H1 (cell line): ENCODE data around the gene BCO1. TPM values are rescaled to one million over a fixed set of nuclear protein-coding genes. Genes with fewer than 3 reads are reported as not detected.

Experiments
- CTCF ChIA-PET: fragments of 300-600 bp; sonication (Branson Sonifier 250); formaldehyde crosslinking; loops from one replicate; lab custom pipeline; 2021; ENCODE audit not compliant: partially characterized antibody; lab: Charles Lee
- POLR2A ChIA-PET: fragments of 300-600 bp; sonication (Branson Sonifier 250); formaldehyde crosslinking; loops from one replicate; lab custom pipeline; 2021; ENCODE audit warnings: inconsistent platforms; ENCODE audit not compliant: partially characterized antibody; lab: Charles Lee
- DNase-seq, 2 experiments: peaks; one replicate each; pipeline versions ENCODE4 v3.0.0 to v3.0.0-alpha.2; 2010 to 2022; ENCODE audit warnings: low spot score in 2 of 2, low read depth in 1 of 2, mixed read lengths in 1 of 2
- FAIRE-seq: peaks from 2 replicates; lab custom pipeline; 2011; peaks lifted over from hg19 to GRCh38; lab: Jason Lieb, UNC
- H2AFZ ChIP-seq: 2 replicates; pipeline ENCODE4 v1.8.1; 2012; ENCODE audit warnings: low read length, inconsistent platforms
- H2AK5ac ChIP-seq: 2 replicates; pipeline ENCODE4 v1.6.1; 2013; ENCODE audit warnings: low read depth, low read length
- H2BK120ac ChIP-seq: replicated peaks from 2 replicates; pipeline ENCODE3; 2013; ENCODE audit warnings: low read depth, low read length, inconsistent platforms
- H2BK12ac ChIP-seq: 2 replicates; pipeline ENCODE4 v1.6.1; 2013; ENCODE audit warnings: low read depth, low read length
- H2BK15ac ChIP-seq: 2 replicates; pipeline ENCODE4 v1.6.1; 2013; ENCODE audit warnings: low read length
- H2BK20ac ChIP-seq: 2 replicates; pipeline ENCODE4 v1.6.1; 2013; ENCODE audit warnings: low read length
- H2BK5ac ChIP-seq: 2 replicates; pipeline ENCODE4 v1.6.1; 2013; ENCODE audit warnings: low read depth, low read length
- H3K14ac ChIP-seq: 2 replicates; pipeline ENCODE4 v1.6.1; 2013; ENCODE audit warnings: inconsistent platforms; ENCODE audit not compliant: insufficient read length
- H3K18ac ChIP-seq: 2 replicates; pipeline ENCODE4 v1.6.1; 2013; ENCODE audit warnings: low read length; ENCODE audit errors: extremely low read depth
- H3K23ac ChIP-seq: 2 replicates; pipeline ENCODE4 v1.6.1; 2013; ENCODE audit warnings: inconsistent platforms; ENCODE audit not compliant: insufficient read length
- H3K23me2 ChIP-seq: 2 replicates; pipeline ENCODE4 v1.6.1; 2013; ENCODE audit warnings: low read depth, low read length
- H3K27ac ChIP-seq: 2 replicates; pipeline ENCODE4 v1.6.1; 2011; ENCODE audit warnings: low read depth, low read length, inconsistent platforms
- H3K27me3 ChIP-seq, 4 experiments: replicated peaks in 1 of 4; 1 replicate in 1 of 4; 2 replicates in 3 of 4; pipeline versions ENCODE4 v1.6.1 to v1.8.1; 2011 to 2013; ENCODE audit warnings: low read length in 3 of 4, mild to moderate bottlenecking in 3 of 4, inconsistent platforms in 2 of 4, mixed read lengths in 2 of 4, moderate library complexity in 1 of 4; ENCODE audit not compliant: control insufficient read depth in 3 of 4, insufficient read depth in 3 of 4; ENCODE audit errors: extremely low read depth in 1 of 4
- H3K36me3 ChIP-seq, 4 experiments: 2 replicates each; pipeline versions ENCODE4 v1.6.1 to v1.8.1; 2011 to 2013; ENCODE audit warnings: mild to moderate bottlenecking in 4 of 4, low read length in 3 of 4, moderate library complexity in 2 of 4, control low read depth in 1 of 4, inconsistent platforms in 1 of 4; ENCODE audit not compliant: insufficient read depth in 4 of 4, control insufficient read depth in 2 of 4
- H3K4ac ChIP-seq: replicated peaks from 2 replicates; pipeline ENCODE3; 2013; ENCODE audit warnings: low read length, low read depth, mixed read lengths, inconsistent platforms; ENCODE audit not compliant: insufficient read length
- H3K4me1 ChIP-seq, 4 experiments: replicated peaks in 1 of 4; 1 replicate in 1 of 4; 2 replicates in 3 of 4; pipeline versions ENCODE4 v1.6.1 to v1.8.1; 2011 to 2013; ENCODE audit warnings: low read length in 3 of 4, inconsistent platforms in 2 of 4, mixed read lengths in 1 of 4; ENCODE audit not compliant: insufficient read depth in 4 of 4, control insufficient read depth in 3 of 4
- H3K4me2 ChIP-seq, 2 experiments: 2 replicates each; pipeline versions ENCODE4 v1.6.1 to v1.8.1; 2011 to 2013; ENCODE audit warnings: low read depth in 2 of 2, low read length in 2 of 2, control low read depth in 1 of 2, inconsistent platforms in 1 of 2, mild to moderate bottlenecking in 1 of 2; ENCODE audit not compliant: insufficient read depth in 1 of 2
- H3K4me3 ChIP-seq, 4 experiments: fragments of 200-600, 300-600 bp in 1 of 4; sonication (generic), shearing (Covaris generic), sonication (Bioruptor Twin) in 1 of 4; 2 replicates each; pipeline versions ENCODE4 v1.5.1 to v1.8.1; 2011 to 2016; ENCODE audit warnings: low read length in 4 of 4, low read depth in 3 of 4, control low read depth in 2 of 4, inconsistent platforms in 2 of 4, mild to moderate bottlenecking in 2 of 4, mixed read lengths in 1 of 4, moderate library complexity in 1 of 4; ENCODE audit not compliant: insufficient read depth in 2 of 4; ENCODE audit errors: extremely low read depth in 1 of 4
- H3K56ac ChIP-seq: replicated peaks from 2 replicates; pipeline ENCODE3; 2013; ENCODE audit warnings: low read depth, mild to moderate bottlenecking, mixed read lengths, low read length, inconsistent platforms; ENCODE audit not compliant: insufficient read length
- H3K79me1 ChIP-seq: 2 replicates; pipeline ENCODE4 v1.6.1; 2013; ENCODE audit warnings: low read depth, low read length, control low read depth
- H3K79me2 ChIP-seq, 2 experiments: 2 replicates each; pipeline versions ENCODE4 v1.6.1 to v1.8.1; 2012 to 2013; ENCODE audit warnings: low read length in 2 of 2, mild to moderate bottlenecking in 2 of 2, inconsistent platforms in 1 of 2; ENCODE audit not compliant: insufficient read depth in 2 of 2, control insufficient read depth in 1 of 2
- H3K9ac ChIP-seq, 4 experiments: replicated peaks in 1 of 4; 1 replicate in 1 of 4; 2 replicates in 3 of 4; pipeline versions ENCODE4 v1.6.1 to v1.8.1; 2011 to 2013; ENCODE audit warnings: low read depth in 3 of 4, low read length in 3 of 4, control low read depth in 2 of 4, mild to moderate bottlenecking in 2 of 4, moderate library complexity in 2 of 4, inconsistent platforms in 1 of 4; ENCODE audit errors: extremely low read depth in 1 of 4
- H3K9me3 ChIP-seq, 2 experiments: 2 replicates each; pipeline versions ENCODE4 v1.6.1 to v1.8.1; 2012 to 2013; ENCODE audit warnings: mild to moderate bottlenecking in 2 of 2, moderate library complexity in 2 of 2, control low read depth in 1 of 2, inconsistent platforms in 1 of 2, low read depth in 1 of 2, low read length in 1 of 2, mixed read lengths in 1 of 2; ENCODE audit not compliant: insufficient read depth in 2 of 2
- H4K20me1 ChIP-seq, 2 experiments: replicated peaks in 1 of 2; 2 replicates each; pipeline versions ENCODE3 to v1.8.1; 2011 to 2013; ENCODE audit warnings: inconsistent platforms in 2 of 2, low read length in 2 of 2, mild to moderate bottlenecking in 1 of 2; ENCODE audit not compliant: insufficient read depth in 2 of 2, control insufficient read depth in 1 of 2
- H4K5ac ChIP-seq: 2 replicates; pipeline ENCODE4 v1.6.1; 2013; ENCODE audit warnings: low read length, low read depth, mixed read lengths, inconsistent platforms; ENCODE audit not compliant: insufficient read length
- H4K8ac ChIP-seq: 2 replicates; pipeline ENCODE4 v1.8.0; 2013; ENCODE audit warnings: mild to moderate bottlenecking, moderate library complexity, low read length, inconsistent platforms; ENCODE audit not compliant: insufficient read depth; ENCODE audit errors: extremely low read depth
- H4K91ac ChIP-seq: replicated peaks from 2 replicates; pipeline ENCODE3; 2013; ENCODE audit warnings: low read length, mixed read lengths, inconsistent platforms; ENCODE audit not compliant: insufficient read length
- CREB1 ChIP-seq: IDR thresholded peaks from 2 replicates; pipeline ENCODE4 v1.6.1; 2012; ENCODE audit warnings: inconsistent platforms
- EP300 ChIP-seq, 2 experiments: IDR thresholded peaks; 1 replicate in 1 of 2; 2 replicates in 1 of 2; pipeline ENCODE4 v1.6.1; 2011 to 2012; ENCODE audit warnings: low read depth in 2 of 2, low read length in 2 of 2, mild to moderate bottlenecking in 2 of 2, borderline replicate concordance in 1 of 2, inconsistent platforms in 1 of 2, moderate library complexity in 1 of 2
- JUN ChIP-seq: IDR thresholded peaks from 2 replicates; pipeline ENCODE4 v1.6.1; 2011; ENCODE audit warnings: low read depth, mild to moderate bottlenecking, improper control_type of control experiment, low read length
- POLR2A ChIP-seq, 2 experiments: IDR thresholded peaks; 1 replicate in 1 of 2; 2 replicates in 1 of 2; pipeline ENCODE4 v1.6.1; 2011; ENCODE audit warnings: low read depth in 2 of 2, low read length in 2 of 2, mild to moderate bottlenecking in 2 of 2; ENCODE audit errors: control extremely low read depth in 1 of 2
- RXRA ChIP-seq: IDR thresholded peaks from 2 replicates; pipeline ENCODE4 v1.6.1; 2011; ENCODE audit warnings: low read depth, mild to moderate bottlenecking, low read length, moderate library complexity; ENCODE audit not compliant: insufficient read depth
- SAP30 ChIP-seq: fragments of 300-600 bp; sonication (generic); IDR thresholded peaks from 2 replicates; pipeline ENCODE4 v1.7.1; 2012; ENCODE audit warnings: low read length, moderate library complexity, mild to moderate bottlenecking, inconsistent platforms; ENCODE audit not compliant: insufficient read depth, insufficient replicate concordance
- ZNF274 ChIP-seq: IDR thresholded peaks from 2 replicates; pipeline ENCODE4 v1.7.0; 2012; ENCODE audit warnings: low read length, borderline replicate concordance; ENCODE audit errors: extremely low read depth
- WGBS, 2 experiments: shearing (Covaris generic) in 1 of 2; methylation state at CpG; one replicate each; pipeline versions ENCODE4 v1.1.6 to v1.1.7; 2013 to 2015; ENCODE audit warnings: low lambda C conversion rate in 2 of 2, mixed read lengths in 2 of 2, inconsistent platforms in 1 of 2, low coverage in 1 of 2, missing lambda C conversion rate in 1 of 2; ENCODE audit not compliant: insufficient replicate concordance in 2 of 2, insufficient coverage in 1 of 2, insufficient read length in 1 of 2; ENCODE audit errors: extremely low coverage in 1 of 2, missing lambda C conversion rate in 1 of 2; 5-methylcytosine and 5-hydroxymethylcytosine counted together
- polyA plus RNA-seq, 7 experiments: library from polyadenylated mRNA; depleted of rRNA in 3 of 7; stranded (reverse) in 5 of 7; unstranded in 2 of 7; fragments of >200 nt in 5 of 7; fragments of 200-250 nt in 2 of 7; gene quantifications; 1 replicate in 5 of 7; 2 replicates in 1 of 7; 4 replicates in 1 of 7; pipeline versions ENCODE4 v1.2.1 to v1.2.3, GENCODE V29; 2011 to 2013; ENCODE audit warnings: missing spikeins in 2 of 7, mixed read lengths in 2 of 7
- total RNA-seq: library from RNA; stranded (reverse); fragmentation: NEBNext Ultra II Directional; extraction: Animal tissue kit (Norgen Biotek cat#: 25700); gene quantifications from 2 replicates; pipeline ENCODE4 v1.2.1, GENCODE V29; 2021
- TF ChIP-seq, protein P1 (sequence below), 3 experiments: IDR thresholded peaks; 1 replicate in 2 of 3; 2 replicates in 1 of 3; pipeline versions ENCODE4 v1.5.1 to v1.6.1; 2011; ENCODE audit warnings: low read length in 3 of 3, mild to moderate bottlenecking in 3 of 3, inconsistent platforms in 2 of 3, low read depth in 1 of 3, moderate library complexity in 1 of 3; ENCODE audit not compliant: insufficient read depth in 1 of 3; ENCODE audit errors: control extremely low read depth in 1 of 3
- TF ChIP-seq, protein P2 (sequence below): IDR thresholded peaks from 2 replicates; pipeline ENCODE4 v1.6.1; 2011; ENCODE audit warnings: low read depth, mild to moderate bottlenecking, low read length; ENCODE audit not compliant: insufficient read depth
- TF ChIP-seq, protein P3 (sequence below): IDR thresholded peaks from 2 replicates; pipeline ENCODE4 v1.6.1; 2012; ENCODE audit warnings: inconsistent platforms

BCO1 gene
- total and polyA plus RNA-seq, 2 of the 8 experiments (the other 6 are each of a cell fraction or from before 2014, with no cell fraction given) = 0.21 TPM; not detected in 1

DNA sequence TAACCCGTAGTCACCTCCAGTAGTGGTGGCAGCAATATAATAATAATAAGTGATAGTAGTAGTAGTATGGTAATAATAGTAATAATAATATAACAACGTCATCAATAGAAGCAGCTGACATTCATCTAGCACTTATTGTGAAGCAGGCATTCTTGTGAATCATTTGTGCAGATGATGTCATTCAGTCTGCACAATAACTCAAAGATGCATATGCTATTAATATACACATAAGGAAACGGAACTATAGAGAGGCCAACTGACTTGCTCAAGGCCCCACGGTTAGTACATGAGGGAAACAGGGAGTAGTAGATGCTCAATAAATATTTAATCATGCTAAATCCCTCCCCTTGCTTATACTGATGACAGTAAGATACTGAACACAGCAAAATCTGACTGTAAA lies 40.9 kb downstream of the BCO1 start:
- Histone ChIP-seq H3K14ac (no peak overlapping the region), H4K5ac (no peak overlapping the region), H3K79me2 (no peaks in the 10 kb centered on the region), H2BK20ac (no peak overlapping the region), H3K4me1 (peaks cover 0 to 3% (median 0%) of the 10 kb centered on the region in 4 experiments; a peak in 1 of 7 replicates), H3K23ac (no peak overlapping the region), H3K18ac (no peak overlapping the region), H2BK15ac (no peak overlapping the region), H3K9me3 (no peaks in the 10 kb centered on the region), H3K4ac (no peak overlapping the region), H3K27me3 (no peaks in the 10 kb centered on the region), H3K9ac (no peak overlapping the region), H4K8ac (no peak overlapping the region), H3K36me3 (no peaks in the 10 kb centered on the region), H4K91ac (no peak overlapping the region), H3K79me1 (no peaks in the 10 kb centered on the region), H3K27ac (no peak overlapping the region), H2AFZ (no peak overlapping the region), H2BK120ac (no peak overlapping the region), H3K56ac (no peak overlapping the region), H3K4me2 (no peak overlapping the region), H3K23me2 (no peaks in the 10 kb centered on the region), H3K4me3 (no peak overlapping the region), H4K20me1 (no peaks in the 10 kb centered on the region), H2BK12ac (no peak overlapping the region), H2BK5ac (no peak overlapping the region), H2AK5ac (no peak overlapping the region)
- 84% methylated on average over 4 of the region's 4 CpGs; no CpG with 5 or more reads in 1 of the 2 experiments for WGBS, 2 experiments
- DNase-seq = no peak
- CTCF ChIA-PET = interaction anchor here (0.6 to 1.0 kb wide), 3 partner anchors 17 to 218 kb away, joined by 3 to 6 read pairs (median 3); no protein-coding TSS in a partner anchor
- no peak for FAIRE-seq
- POLR2A ChIA-PET = interaction anchor here (2.8 kb wide), 1 partner anchor 34 kb away, joined by 10 read pairs; the partner anchor contains the start of gene GAN
- TF ChIP-seq CREB1 (no peak), RXRA (no peak), EP300 (IDR thresholded peaks at IDR 0.05; ENCODE audit: borderline replicate concordance in 1 of 2, low read depth in 2 of 2, low read length in 2 of 2) (no peak), JUN (no peak), POLR2A (IDR thresholded peaks at IDR 0.05; ENCODE audit: control extremely low read depth in 1 of 2, low read depth in 2 of 2, low read length in 2 of 2) (no peak), ZNF274 (no peak), SAP30 (no peak)
- TF ChIP-seq, protein P1, sequence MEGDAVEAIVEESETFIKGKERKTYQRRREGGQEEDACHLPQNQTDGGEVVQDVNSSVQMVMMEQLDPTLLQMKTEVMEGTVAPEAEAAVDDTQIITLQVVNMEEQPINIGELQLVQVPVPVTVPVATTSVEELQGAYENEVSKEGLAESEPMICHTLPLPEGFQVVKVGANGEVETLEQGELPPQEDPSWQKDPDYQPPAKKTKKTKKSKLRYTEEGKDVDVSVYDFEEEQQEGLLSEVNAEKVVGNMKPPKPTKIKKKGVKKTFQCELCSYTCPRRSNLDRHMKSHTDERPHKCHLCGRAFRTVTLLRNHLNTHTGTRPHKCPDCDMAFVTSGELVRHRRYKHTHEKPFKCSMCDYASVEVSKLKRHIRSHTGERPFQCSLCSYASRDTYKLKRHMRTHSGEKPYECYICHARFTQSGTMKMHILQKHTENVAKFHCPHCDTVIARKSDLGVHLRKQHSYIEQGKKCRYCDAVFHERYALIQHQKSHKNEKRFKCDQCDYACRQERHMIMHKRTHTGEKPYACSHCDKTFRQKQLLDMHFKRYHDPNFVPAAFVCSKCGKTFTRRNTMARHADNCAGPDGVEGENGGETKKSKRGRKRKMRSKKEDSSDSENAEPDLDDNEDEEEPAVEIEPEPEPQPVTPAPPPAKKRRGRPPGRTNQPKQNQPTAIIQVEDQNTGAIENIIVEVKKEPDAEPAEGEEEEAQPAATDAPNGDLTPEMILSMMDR (IDR thresholded peaks at IDR 0.05; ENCODE audit: control extremely low read depth in 1 of 3, insufficient read depth in 1 of 3, low read depth in 1 of 3, low read length in 3 of 3) = no peak
- TF ChIP-seq, protein P2, sequence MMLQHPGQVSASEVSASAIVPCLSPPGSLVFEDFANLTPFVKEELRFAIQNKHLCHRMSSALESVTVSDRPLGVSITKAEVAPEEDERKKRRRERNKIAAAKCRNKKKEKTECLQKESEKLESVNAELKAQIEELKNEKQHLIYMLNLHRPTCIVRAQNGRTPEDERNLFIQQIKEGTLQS = no peak
- TF ChIP-seq, protein P3, sequence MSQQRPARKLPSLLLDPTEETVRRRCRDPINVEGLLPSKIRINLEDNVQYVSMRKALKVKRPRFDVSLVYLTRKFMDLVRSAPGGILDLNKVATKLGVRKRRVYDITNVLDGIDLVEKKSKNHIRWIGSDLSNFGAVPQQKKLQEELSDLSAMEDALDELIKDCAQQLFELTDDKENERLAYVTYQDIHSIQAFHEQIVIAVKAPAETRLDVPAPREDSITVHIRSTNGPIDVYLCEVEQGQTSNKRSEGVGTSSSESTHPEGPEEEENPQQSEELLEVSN = no peak
